DND-41 (cell line): Measurements from ENCODE around the gene ARID2.

Experiments used
- ATAC-seq: fragments of 200-7000 bp; cut with Tn5 transposase; 3 replicates; pipeline ENCODE4 v1.9.1; 2021; ENCODE audit warnings: low read depth; ENCODE audit not compliant: insufficient read depth
- DNase-seq: peaks from one replicate; pipeline ENCODE4 v3.0.0-alpha.2; 2020
- H2AFZ ChIP-seq: 2 replicates; pipeline ENCODE4 v1.6.0; 2012; ENCODE audit warnings: low read depth, low read length
- H3K27ac ChIP-seq: 2 replicates; pipeline ENCODE4 v1.5.1; 2012; ENCODE audit warnings: low read length, inconsistent platforms
- H3K27me3 ChIP-seq: fragments of 200-600 bp; sonication (generic); 2 replicates; pipeline ENCODE4 v1.6.0; 2012; ENCODE audit warnings: low read length, mild to moderate bottlenecking, inconsistent platforms; ENCODE audit not compliant: insufficient read depth, poor library complexity
- H3K36me3 ChIP-seq: 2 replicates; pipeline ENCODE4 v1.5.1; 2012; ENCODE audit warnings: low read length, inconsistent platforms; ENCODE audit not compliant: insufficient read depth
- H3K4me1 ChIP-seq: 2 replicates; pipeline ENCODE4 v1.5.1; 2012; ENCODE audit warnings: mild to moderate bottlenecking, low read length; ENCODE audit not compliant: insufficient read depth
- H3K4me2 ChIP-seq: 2 replicates; pipeline ENCODE4 v1.6.0; 2012; ENCODE audit warnings: mild to moderate bottlenecking, moderate library complexity, low read length, inconsistent platforms; ENCODE audit not compliant: insufficient read depth
- H3K4me3 ChIP-seq, 2 experiments: fragments of 200-600 bp in 1 of 2; shearing (Covaris generic) in 1 of 2; 2 replicates each; pipeline ENCODE4 v1.5.1; 2012 to 2016; ENCODE audit warnings: inconsistent platforms in 2 of 2, low read length in 2 of 2, mild to moderate bottlenecking in 2 of 2, low read depth in 1 of 2, moderate library complexity in 1 of 2
- H3K79me2 ChIP-seq: 2 replicates; pipeline ENCODE4 v1.6.0; 2012; ENCODE audit warnings: low read length, inconsistent platforms; ENCODE audit not compliant: insufficient read depth
- H3K9ac ChIP-seq: 2 replicates; pipeline ENCODE4 v1.6.0; 2012; ENCODE audit warnings: low read depth, mild to moderate bottlenecking, inconsistent platforms, low read length, moderate library complexity
- H3K9me3 ChIP-seq: 2 replicates; pipeline ENCODE4 v1.5.1; 2012; ENCODE audit warnings: low read length, moderate library complexity, mild to moderate bottlenecking, inconsistent platforms; ENCODE audit not compliant: insufficient read depth, severe bottlenecking
- H4K20me1 ChIP-seq: 2 replicates; pipeline ENCODE4 v1.6.0; 2012; ENCODE audit warnings: low read length; ENCODE audit not compliant: insufficient read depth
- EZH2 ChIP-seq: IDR thresholded peaks from 3 replicates; pipeline ENCODE4 v1.6.1; 2012; ENCODE audit warnings: borderline replicate concordance, low read depth, mild to moderate bottlenecking, moderate library complexity, low read length, inconsistent platforms; ENCODE audit not compliant: severe bottlenecking
- TF ChIP-seq, protein P1 (sequence below): IDR thresholded peaks from 2 replicates; pipeline ENCODE4 v1.5.1; 2012; ENCODE audit warnings: borderline replicate concordance, low read length, moderate library complexity, mild to moderate bottlenecking; ENCODE audit not compliant: poor library complexity, severe bottlenecking; ENCODE audit errors: extremely low read depth

ARID2 gene

DNA sequence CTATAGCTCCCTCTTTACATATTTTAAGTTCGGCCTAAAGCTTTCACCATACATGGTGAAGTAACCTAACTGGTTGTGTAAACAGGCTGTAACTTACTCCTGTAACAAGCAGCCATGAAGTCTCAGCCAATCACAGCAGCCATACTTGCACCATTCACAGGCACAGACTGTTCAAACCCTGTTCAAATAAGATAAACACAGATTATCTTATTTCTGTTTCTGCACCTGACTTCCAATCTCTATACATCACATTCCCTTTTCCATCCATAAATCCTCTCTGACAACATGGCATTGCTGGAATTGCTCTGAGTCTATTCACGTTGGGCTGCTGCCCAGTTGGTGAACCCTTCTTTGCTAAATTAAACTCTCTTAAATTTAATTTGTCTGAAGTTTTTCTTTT lies 34.5 kb upstream of the ARID2 start:
- H2AFZ ChIP-seq = no peak overlapping the region
- no peaks in the 10 kb centered on the region for H3K27me3 ChIP-seq
- H3K4me3 ChIP-seq = no peak overlapping the region
- H3K9ac ChIP-seq = no peak overlapping the region
- no peaks in the 10 kb centered on the region for H4K20me1 ChIP-seq
- peaks cover 16% of the 10 kb centered on the region for H3K9me3 ChIP-seq
- TF ChIP-seq EZH2 = no peak
- TF ChIP-seq, protein P1, sequence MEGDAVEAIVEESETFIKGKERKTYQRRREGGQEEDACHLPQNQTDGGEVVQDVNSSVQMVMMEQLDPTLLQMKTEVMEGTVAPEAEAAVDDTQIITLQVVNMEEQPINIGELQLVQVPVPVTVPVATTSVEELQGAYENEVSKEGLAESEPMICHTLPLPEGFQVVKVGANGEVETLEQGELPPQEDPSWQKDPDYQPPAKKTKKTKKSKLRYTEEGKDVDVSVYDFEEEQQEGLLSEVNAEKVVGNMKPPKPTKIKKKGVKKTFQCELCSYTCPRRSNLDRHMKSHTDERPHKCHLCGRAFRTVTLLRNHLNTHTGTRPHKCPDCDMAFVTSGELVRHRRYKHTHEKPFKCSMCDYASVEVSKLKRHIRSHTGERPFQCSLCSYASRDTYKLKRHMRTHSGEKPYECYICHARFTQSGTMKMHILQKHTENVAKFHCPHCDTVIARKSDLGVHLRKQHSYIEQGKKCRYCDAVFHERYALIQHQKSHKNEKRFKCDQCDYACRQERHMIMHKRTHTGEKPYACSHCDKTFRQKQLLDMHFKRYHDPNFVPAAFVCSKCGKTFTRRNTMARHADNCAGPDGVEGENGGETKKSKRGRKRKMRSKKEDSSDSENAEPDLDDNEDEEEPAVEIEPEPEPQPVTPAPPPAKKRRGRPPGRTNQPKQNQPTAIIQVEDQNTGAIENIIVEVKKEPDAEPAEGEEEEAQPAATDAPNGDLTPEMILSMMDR = no peak
- no peak overlapping the region for H3K27ac ChIP-seq
- H3K4me1 ChIP-seq = no peaks in the 10 kb centered on the region
- DNase-seq (no peak), ATAC-seq (no peak)
- H3K4me2 ChIP-seq = no peak overlapping the region
- no peaks in the 10 kb centered on the region for H3K79me2 ChIP-seq
- H3K36me3 ChIP-seq = peaks cover 11% of the 10 kb centered on the region

DNA sequence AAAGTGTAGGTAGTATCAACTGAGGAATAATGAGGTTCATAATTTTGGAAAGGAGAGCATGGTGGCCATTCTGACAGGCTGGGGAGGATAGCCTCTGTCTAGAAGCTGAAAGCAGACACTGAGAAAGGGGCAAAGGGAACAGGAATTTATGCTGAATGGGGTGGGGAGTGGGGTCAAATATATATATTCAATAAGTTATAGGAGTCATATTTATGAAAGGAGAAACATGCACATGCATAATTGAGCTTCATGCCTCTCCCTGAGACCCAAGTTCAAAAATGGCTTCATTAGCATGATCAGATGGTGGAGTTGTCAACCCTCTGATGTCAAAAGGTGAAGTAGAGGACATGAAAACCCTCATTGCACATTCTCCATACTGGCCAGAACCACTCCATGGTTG lies 33.9 kb upstream of the ARID2 start:
- TF ChIP-seq, protein P1 = no peak
- Histone ChIP-seq H3K4me2 (no peak overlapping the region), H3K9me3 (peaks cover 16% of the 10 kb centered on the region), H3K9ac (no peak overlapping the region), H3K36me3 (peaks cover 11% of the 10 kb centered on the region), H3K27me3 (no peaks in the 10 kb centered on the region), H4K20me1 (no peaks in the 10 kb centered on the region), H3K27ac (no peak overlapping the region), H3K4me3 (no peak overlapping the region), H3K4me1 (no peaks in the 10 kb centered on the region), H3K79me2 (no peaks in the 10 kb centered on the region), H2AFZ (no peak overlapping the region)
- ATAC-seq = no peak
- no peak for DNase-seq

DNA sequence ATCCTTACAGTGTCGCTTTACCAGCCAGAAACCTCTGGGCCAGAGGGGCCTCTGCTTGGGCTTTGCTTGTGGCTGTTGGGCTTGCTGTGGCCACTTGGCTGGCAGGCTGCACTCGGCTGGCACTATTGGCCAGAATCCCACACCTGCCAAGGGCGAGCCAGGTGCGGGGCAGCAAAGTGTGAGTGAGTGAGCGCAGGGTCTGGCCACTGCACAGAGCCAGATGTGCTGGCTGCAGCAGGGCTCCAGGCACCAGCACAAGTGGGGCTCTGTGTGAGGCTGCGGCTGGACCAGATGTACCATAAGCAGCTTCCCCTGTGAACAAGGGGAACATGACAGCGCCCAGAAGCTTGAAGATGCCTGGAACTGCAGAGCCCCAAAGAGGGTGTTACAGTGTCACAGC lies 33.5 kb upstream of the ARID2 start:
- peaks cover 18% of the 10 kb centered on the region for H3K9me3 ChIP-seq
- no peak overlapping the region for H3K27ac ChIP-seq
- no peak overlapping the region for H3K4me3 ChIP-seq
- H3K36me3 ChIP-seq = peaks cover 11% of the 10 kb centered on the region
- H3K9ac ChIP-seq = no peak overlapping the region
- no peaks in the 10 kb centered on the region for H3K27me3 ChIP-seq
- ATAC-seq = no peak
- no peaks in the 10 kb centered on the region for H3K79me2 ChIP-seq
- H2AFZ ChIP-seq = no peak overlapping the region
- no peaks in the 10 kb centered on the region for H3K4me1 ChIP-seq
- H3K4me2 ChIP-seq = no peak overlapping the region
- H4K20me1 ChIP-seq = no peaks in the 10 kb centered on the region
- TF ChIP-seq EZH2 = no peak
- TF ChIP-seq, protein P1 = no peak
- no peak for DNase-seq

- no peaks in the 10 kb centered on the region for H4K20me1 ChIP-seq
- DNase-seq (no peak), ATAC-seq (no peak)
- no peak overlapping the region for H3K27ac ChIP-seq
- H2AFZ ChIP-seq = no peak overlapping the region
- no peak overlapping the region for H3K4me3 ChIP-seq
- no peaks in the 10 kb centered on the region for H3K4me1 ChIP-seq
- H3K79me2 ChIP-seq = no peaks in the 10 kb centered on the region
- peaks cover 25% of the 10 kb centered on the region for H3K9me3 ChIP-seq
- no peak for TF ChIP-seq EZH2
- TF ChIP-seq, protein P1 = no peak
- no peak overlapping the region for H3K9ac ChIP-seq
- no peak overlapping the region for H3K4me2 ChIP-seq
- H3K36me3 ChIP-seq = peaks cover 11% of the 10 kb centered on the region
- H3K27me3 ChIP-seq = no peaks in the 10 kb centered on the region
These were observed 32.1 kb upstream of the ARID2 start for GRCh38 chr12:45697371-45697770.
